NCI-H748 (cell line): Measurements from ENCODE around the gene PRR15L.

Experiments used
- DNase-seq: peaks from one replicate; lab custom pipeline; 2025; ENCODE audit not compliant: unreplicated experiment; lab: John Stamatoyannopoulos, UW

The PRR15L gene

DNA sequence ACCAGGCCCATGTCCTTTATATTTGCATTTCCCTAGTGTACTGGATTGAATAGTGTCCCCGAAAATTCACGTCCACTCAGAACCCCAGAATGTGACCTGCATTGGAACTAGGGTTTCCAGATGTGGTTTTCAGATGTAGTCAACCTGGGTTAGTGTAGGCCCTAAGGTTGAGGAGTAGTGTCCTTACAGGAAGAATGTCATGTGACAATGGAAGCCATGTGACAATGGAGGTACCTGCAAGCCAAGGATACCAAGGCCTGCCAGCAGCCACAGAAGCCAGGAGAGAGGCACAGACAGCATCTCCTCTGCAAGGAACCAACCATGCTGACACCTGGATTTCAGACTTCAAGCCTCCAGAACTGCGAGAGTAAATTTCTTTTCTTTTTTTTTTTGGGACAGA lies 5.2 kb upstream of the PRR15L start:
- no peak for DNase-seq

DNA sequence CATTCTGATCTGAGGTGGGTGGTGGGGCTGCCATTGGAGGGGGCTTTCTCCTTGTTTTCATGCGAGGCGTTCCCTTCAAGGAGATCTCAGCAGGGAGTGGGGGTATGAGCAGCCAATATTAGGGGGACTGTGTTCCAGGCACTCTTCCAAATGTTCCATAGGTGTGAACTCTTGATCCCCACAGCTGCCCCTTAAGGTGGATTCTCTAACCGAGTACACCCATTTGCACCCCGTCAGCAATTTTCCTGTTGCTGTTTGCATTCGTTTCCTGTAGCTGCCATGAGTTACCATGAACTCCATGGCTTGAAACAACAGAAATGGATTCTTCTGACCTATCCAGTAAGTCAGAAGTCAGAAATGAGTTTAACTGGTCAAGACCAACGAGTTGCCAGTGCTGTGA lies 3.7 kb upstream of the PRR15L start:
- DNase-seq: no peak

DNA sequence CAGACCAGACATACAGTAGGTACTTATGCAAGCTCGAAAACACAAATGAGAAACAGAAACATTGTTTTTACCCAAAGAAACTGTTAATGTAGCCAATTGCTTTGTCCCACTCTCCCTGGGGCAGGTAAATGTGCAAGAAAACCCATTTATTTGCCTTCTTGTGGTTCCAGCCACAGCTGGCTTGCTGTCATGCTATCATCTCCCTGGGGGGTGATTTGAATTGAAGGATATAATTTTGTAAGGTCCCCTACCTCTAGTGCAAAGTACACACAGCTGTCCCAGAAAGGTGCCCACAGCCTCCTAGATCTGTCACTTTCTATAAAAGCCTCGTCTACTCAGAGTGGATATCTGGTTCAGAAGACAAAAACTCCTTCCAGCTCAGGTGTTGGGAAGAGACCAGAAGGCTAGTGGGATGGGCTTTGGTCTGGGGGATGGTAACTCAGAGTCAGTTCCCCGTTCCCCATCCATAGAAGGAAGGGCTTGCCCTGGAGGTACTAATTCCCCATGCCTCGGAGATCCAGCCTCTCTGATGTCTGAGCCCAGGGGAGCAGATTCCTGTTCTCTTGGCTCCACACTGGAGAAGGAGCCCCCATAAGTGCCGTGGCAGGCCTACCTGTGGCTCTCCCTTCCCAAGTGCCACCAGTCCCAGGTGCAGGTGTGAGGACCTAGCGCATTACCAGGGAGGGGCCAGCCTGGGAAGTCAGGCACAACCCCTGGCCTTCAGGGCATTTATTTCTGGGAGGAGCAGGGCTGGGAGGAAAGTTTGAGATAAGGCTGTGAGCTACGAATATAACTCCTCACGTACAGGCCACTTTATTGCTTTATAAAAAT lies 2.4 kb upstream of the PRR15L start:
- DNase-seq: peak; percentile 91

DNA sequence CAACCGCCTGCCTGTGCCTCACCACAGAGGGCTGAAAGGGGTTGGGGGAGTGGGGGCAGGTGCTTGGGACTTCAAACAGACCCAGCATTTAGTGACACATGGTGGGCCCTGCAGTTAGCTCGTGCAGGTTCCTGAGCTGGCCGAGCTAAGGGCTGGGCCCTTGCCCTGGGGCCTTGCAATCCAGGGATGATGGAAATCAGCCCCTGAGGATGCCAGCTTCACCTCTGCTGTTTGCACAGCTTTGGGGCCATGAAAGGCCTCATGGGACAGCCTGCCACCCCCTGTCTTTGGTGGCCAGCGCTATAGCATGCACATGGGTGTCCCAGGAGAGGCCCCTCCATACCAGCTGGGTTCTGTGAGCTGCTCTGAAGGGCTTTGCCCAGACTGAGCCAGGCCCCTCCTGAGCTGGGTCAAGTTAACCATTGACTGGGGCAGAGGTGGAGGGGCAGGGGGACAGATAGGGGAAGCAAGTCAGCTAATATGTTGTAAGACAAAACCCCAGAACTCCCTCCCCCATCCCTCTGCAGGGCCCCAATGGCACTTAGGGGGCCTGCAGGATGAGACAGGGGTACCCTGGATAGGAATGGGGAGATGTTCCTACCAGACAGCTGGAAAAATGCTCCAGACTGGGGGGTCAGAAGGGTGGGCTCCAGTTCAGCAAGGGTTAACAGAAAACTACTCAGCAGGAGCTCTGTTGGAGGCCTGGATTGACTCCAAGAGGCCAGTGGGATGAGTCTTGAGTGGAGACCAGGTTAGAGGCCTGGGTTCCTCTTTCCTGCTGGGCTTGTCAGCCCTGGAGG lies 692 bp downstream of the PRR15L start:
- DNase-seq: peak; percentile 73

DNA sequence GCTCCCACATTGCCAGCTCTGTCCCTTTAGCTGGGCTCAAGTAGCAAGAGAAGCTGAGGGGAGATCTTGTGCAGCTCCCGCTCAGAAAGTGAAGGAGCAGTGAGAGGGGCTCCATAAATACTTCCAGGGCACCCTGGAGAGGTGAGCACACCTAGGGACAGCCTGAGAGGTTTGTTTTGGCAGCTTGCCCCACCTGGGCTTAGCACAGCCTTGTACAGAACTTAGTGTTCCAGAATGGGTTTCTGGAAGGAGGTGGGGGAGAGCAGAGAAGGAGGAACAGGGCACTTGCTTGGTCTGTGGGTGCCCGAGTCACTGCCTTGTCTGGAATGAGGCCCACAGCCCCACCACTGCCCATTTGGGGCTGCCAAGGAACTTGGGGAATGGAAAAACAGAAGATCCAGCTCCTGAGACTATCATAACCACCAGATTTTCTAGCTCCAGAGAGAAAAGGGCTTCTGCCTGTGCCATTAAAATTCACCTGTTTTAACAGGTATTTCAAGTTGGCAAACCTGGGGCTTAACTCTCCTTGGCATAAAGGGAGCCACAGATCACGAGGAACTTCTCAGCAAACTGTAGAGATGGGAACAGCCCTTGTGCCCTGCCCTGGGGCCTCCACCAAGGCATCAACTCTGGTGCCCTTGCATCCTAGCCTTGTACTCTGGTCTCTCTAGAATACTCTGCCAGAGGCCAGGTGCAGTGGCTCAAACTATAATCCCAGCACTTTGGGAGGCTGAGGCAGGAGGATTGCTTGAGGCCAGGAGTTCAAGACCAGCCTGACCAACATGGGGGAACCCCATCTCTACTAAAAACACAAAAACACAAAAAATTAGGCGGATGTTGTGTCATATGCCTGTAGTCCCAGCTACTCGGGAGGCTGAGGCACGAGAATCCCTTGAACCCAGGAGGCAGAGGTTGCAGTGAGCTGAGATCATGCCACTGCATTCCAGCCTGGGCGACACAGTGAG lies 1.9 kb downstream of the PRR15L start:
- DNase-seq: no peak

DNA sequence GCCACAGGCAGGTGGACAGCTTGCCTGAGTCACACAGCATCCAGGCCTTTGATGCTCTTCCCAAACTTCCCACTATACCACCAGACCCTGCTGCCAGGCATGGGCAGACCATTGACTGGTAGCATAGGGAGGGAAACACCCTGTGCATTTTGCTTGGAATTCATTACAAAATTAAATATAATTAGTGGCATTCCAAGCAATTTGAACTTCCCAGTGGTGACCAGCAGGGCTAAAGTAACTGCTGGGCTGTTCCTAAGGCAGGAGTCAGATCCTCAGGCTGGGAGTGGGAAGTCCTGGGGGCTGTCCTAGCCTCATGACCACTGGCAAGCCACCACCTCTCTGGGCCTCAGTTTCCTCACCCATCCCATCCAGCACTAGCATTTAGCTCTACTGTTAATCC lies 3.8 kb downstream of the PRR15L start:
- DNase-seq: no peak

DNA sequence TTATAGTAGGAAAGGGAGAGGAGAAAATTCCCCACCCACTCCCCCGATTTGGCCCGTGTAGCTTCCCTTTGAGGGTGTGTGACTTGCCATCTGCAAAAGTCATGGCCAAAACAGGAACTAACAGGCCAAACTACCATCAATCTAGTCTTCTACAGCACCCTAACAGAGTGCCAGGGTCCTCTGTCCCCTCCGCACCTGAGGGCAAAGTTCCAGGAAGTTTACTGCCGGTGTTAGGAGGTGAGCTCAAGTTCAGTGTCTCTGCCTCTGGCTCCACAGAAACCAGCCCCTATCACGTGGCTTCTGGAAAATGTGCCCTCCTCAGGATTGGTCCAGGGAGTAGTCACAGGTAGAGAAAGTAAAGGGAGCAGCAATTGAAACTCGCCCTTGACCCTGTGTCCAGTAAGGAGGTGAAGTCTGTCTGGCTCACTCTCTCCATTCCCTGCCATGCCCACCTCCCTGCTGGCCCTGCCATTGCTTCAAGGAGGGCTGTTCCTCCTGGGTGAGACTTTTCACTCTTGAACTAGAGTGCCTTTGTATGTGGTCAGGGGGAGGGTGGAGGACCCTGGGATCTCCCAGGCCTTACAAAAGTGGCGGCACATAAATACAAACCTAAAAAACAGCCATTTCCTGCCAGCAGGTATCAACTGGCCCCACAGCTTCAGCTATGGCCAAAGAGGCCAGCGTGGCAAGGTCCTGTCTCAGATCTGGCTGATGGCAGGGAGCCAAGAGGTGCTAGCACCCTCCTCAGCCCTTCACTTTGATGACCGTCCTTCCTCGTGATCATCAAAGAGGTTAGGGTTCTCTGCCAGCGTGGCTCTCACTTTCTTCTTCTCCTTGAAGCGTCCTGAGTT lies 5.3 kb downstream of the PRR15L start:
- DNase-seq: no peak

DNA sequence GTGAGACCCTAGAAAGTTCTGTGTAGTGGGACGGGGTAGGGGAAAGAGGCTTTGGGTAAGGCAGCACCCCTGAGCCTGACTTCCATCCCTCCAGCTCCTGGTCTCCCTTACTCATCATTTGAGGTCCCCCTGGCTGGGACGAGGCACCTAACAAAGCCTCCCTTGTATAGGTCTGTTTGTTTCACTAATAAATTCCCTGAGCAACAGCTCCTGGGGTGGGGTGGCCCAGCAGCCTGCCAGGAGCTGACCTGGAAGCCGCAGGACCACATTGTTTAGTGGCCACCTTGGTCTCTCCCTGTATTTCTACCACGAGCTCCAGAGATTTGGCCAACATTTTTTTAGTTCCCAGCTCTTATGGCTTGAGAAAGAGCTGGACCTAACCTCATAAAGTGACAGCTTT lies 7.2 kb downstream of the PRR15L start:
- DNase-seq: no peak

DNA sequence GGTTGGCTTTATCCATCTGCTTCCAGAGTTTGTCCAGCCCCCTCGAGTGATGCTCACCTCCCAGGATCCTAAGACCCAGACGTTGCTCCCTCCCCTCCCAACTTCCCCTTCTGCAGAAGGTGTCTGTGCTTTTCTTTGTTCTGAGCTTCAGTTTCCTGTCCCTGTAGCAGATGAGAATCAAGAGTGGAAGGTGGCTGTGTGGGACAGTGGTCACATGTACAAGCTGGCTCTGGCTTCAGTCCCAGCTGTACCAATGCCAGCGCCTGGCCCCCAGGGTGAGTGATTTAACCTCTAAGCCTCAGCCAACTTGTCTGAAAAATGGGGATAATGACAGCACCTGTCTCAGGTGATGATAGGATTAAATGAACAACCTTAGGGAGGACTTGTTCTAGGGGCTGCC lies 7.7 kb downstream of the PRR15L start:
- no peak for DNase-seq

DNA sequence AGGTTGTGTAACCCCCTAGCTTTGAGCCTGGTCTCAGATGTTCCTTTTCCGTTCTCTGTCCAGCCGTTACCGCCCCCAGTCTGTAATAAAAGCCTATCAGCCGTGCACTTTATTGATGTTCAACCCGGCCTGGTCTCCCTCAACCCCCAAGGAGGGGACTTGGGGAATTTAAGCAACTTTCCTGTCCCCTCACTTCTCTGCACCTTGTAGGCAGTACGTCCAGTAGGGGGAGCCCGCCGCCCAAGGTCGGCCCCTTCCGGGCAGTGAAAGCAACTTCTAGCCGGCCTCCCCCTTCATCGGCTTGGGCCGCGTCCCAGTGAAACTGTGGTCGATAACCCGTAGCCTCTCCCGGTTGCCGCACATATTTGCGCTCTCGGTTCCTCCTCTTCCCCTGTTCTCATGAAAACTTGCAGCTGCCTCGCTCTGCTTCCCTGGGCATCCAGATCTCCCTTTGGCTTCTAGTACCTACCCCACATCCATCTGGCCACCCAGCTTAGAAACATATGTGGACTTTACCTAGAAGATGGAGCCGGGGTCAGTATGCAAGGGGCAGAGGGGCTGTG lies 8.4 kb downstream of the PRR15L start:
- peak; percentile 86 for DNase-seq

DNA sequence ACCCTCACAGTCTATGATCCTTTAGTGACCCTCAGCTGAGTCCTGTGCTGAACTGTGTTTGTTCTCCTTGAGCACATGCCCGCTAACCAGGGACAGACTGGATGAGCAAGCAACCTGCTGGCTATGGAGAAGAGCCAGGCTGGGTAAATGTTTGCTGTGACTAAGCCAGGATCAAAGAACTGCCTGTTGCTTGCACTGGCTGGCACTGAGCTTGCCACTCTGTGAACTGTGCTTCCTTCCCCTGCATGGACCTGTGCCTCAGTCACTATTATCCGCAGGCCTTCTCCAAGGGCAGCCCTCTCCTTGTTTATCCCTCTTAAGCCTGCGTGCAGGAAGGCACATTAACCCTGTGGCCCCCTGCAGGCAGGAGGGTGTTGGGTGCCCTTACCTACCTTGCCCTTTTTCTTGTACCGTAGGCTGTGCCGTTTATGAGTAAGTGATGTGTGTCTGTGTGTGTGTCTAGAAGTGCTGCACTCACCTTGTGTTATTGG lies 8.9 kb downstream of the PRR15L start:
- DNase-seq: no peak

DNA sequence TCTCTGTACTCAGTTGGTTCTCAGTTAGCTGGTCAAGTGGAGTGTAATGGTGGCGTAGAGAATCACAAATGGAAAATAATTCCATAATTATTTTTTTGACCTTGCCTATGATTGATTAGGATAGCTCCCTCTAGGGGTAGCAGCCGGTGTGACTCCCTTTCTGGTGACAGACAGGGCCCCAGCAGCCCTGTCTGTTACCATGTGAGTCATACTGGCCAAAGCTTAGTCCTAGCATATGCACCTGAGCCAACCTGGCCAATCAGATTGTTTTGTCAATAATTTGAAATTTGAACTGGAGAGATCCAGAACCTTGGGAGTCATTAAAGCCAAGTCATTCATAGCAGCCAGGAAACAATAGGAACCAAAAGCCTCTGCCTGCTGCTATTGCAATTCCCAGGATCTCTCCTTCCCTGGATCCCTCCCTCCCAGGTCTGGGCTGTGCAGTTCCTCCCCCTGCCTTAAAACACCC lies 10.7 kb downstream of the PRR15L start:
- peak; percentile 80 for DNase-seq

DNA sequence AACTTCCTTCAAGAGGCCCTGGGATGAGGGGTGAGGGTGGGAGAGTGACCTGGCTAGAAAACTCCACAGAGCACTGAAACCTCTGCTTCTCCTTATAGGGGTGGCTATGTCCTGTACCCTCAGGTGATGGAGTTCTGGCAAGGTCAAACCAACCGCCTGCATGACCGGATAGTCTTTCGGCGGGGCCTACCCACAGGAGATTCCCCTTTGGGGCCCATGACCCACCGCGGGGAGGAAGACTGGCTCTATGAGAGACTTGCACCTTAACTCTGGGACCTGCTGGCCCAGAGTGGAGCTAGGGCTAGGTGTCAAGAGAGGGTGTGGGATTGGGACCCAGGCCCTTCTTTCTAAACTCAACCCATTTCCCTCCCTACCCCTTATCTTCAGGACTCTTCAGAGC lies 11.2 kb downstream of the PRR15L start:
- no peak for DNase-seq

DNA sequence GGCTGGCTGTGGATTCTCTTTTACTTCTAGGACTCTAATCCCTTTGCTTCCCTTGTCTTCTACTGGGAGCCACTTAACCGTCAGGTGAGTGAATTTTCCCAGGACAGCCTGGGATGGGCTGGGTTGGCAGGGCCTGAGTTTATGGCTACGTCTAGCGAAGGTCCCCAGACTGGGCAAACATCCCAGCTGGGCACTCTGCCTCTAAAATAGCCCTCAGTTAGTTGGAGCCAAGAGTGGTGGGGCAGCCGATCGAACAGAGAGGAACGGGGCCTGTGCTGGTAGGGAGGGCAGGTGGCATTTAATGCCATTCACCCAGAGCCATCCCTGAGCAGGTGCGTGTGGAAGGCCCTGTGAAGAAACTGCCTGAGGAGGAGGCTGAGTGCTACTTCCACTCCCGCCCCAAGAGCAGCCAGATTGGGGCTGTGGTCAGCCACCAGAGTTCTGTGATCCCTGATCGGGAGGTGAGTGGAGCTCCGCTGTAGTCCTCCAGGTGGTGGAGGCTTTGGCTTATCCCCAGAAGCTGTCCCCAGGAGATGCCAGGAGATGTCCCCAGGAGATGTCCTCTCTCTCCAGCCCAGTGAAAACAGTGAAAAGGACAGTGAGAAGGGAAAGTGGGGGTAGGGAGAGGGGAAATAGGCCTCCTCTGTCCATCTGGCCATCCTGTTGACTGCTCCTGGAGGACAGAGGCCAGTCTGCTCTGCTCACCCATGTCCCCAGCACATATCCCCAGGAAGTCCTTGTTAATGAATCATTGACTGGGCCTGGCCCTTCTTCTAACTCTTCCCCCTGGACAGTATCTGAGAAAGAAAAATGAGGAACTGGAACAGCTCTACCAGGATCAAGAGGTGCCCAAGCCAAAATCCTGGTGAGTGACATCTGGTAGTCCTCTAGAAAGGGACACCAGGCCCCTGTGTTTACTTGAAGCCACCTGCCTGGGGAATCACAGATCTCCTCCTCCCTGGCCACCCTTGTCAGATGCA lies 11.9 kb downstream of the PRR15L start:
- DNase-seq: no peak

DNA sequence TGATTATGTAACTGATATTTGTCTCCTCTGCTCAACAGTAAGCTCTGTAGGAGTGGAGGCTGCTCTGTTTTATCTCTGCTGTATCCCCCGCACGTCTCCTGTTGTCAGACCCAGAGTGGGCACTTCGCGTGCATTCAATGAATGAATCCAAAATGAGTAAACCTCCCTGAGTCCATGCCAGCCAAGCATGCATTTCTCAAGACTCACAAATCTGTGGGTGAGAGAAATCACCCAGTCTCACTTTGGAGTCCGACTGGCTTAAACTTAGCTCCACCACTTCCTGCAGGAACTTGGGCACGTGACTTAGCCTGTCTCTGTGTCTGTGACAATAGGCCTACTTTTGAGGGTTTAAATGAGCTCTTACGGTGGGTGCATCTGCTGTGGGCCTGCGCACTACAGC lies 12.6 kb downstream of the PRR15L start:
- no peak for DNase-seq

DNA sequence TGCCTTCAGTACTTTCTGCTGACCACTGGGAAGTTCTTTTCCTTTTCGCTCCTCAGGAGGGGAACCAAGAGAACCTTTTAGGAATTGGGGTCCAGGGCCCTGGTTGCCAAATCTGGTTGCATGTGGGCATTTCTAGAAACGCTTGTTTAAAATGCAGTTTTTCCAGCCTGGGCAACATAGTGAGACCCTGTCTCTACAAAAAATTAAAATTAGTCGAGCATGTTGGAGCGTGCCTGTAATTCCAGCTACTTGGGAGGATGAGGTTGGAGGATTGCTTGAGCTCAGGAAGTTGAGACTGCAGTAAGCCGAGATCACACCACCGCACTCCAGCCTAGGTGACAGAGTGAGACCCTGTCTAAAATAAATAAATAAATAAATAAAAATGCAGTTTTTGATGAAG lies 15.1 kb downstream of the PRR15L start:
- no peak for DNase-seq

DNA sequence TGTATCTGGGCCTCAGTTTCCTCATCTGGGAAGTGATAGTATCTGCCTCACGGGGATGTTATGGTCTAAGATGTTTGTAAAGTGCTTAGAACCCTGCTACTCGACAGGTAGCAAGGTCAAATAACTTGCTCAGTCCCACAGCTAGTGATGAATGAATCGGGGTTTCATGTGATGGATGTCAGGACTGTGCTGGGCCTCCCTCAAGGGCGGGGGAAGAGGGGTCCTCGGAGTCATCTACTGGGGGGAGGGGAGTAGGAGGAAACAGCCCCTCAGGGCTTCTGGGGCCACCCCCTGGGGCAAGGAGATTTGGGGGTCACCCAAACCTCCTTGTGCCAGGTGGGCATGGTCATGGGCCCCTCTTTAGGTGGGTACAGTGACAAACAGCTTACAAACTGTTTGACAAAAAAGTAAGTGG lies 15.6 kb downstream of the PRR15L start:
- no peak for DNase-seq

DNA sequence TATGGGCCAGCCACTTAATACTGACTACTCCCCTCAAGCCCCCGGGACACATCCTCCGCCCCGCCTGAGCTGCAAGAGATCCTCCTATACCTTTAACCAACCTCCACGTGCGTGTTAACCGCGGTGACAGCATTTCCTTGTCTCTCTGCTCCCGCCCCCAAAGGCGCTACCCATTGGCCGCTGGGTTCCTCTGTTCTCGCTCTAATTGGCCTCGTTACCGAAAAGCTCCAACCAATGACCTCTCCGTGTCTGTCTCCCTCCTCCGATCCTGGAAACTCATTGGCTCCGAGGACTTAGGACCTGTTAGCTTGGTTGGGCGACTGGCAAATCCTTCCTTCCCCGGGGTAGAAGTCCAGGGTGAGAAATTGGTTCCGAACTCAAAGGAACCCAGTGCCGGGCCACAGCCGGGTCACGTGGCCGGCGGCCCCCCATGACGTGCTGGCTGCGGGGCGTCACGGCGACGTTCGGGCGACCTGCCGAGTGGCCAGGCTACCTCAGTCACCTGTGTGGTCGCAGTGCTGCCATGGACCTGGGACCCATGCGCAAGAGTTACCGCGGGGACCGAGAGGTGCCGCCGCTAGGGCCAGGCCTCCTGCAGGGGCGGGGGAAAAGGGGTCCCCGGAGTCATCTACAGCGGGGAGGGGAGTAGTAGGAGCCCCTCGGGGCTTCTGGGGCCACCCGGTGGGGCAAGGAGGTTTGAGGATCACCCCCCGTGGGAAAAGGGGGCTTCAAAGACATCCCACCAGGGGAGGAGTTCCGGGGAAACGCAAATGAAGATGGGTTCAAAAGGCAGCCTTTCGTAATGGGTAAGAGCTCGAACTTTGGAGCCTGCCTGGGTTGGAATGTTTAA lies 16.2 kb downstream of the PRR15L start, which contains the start of gene PNPO:
Gene PNPO, plus strand, starts transcription at position 326 of the 850 bp plus-strand sequence. Its CDS starts 105 bp downstream, at position 431.
- peak; percentile 98 for DNase-seq
